Stimulated activated CD4-positive, alpha-beta T cell treated with anti-CD3 and anti-CD28 coated beads, Interleukin-1b, Interleukin-23, amount 100 ng/mL, for 24 hours (primary cell): ENCODE data around the gene SMCO1.
"Not testable (repeated sequence)": the region's sequence is repeated elsewhere in the genome, so short reads cannot be mapped to it uniquely, and the experiment has no call there.

Experiments
- DNase-seq, 4 experiments: peaks; one replicate each; pipeline ENCODE4 v3.0.0-alpha.2; 2020; ENCODE audit warnings: low read depth in 4 of 4, low spot score in 1 of 4

SMCO1 gene

GRCh38 chr3:196523841-196524240, 8.7 kb upstream of the SMCO1 start:
- DNase-seq, result no peak

GRCh38 chr3:196521291-196521690, 6.1 kb upstream of the SMCO1 start:
- DNase-seq, result not testable (repeated sequence)

GRCh38 chr3:196519718-196520082, 4.6 kb upstream of the SMCO1 start:
- DNase-seq, result peak in 1 of 4 experiments; percentile 21

GRCh38 chr3:196518966-196519717, 4.0 kb upstream of the SMCO1 start:
- peak in 3 of 4 experiments; percentile 12 to 45 (median 36) for DNase-seq

- DNase-seq, result no peak
Measured at GRCh38 chr3:196517919-196518318, 2.8 kb upstream of the SMCO1 start.

- no peak for DNase-seq
Measured at GRCh38 chr3:196517162-196517800, 2.1 kb upstream of the SMCO1 start.

DNA sequence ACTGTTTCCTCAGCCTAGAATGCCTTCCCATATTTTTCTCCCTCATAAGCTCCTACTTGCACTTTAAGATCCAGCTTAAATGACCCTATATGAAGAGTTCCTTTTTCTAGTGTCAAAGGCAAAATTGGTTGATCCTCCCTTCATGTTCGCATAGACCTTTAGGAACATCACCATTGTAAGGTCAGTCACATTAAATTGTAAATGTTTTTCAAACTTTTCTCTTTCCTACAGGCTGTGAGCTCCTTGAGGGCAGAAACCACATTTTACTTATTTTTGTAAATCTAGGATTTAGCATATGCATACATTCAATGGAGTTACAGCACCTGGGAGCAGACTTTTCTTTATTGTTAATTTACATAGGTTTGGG, 813 bp downstream of the SMCO1 start:
- DNase-seq, result no peak

DNA sequence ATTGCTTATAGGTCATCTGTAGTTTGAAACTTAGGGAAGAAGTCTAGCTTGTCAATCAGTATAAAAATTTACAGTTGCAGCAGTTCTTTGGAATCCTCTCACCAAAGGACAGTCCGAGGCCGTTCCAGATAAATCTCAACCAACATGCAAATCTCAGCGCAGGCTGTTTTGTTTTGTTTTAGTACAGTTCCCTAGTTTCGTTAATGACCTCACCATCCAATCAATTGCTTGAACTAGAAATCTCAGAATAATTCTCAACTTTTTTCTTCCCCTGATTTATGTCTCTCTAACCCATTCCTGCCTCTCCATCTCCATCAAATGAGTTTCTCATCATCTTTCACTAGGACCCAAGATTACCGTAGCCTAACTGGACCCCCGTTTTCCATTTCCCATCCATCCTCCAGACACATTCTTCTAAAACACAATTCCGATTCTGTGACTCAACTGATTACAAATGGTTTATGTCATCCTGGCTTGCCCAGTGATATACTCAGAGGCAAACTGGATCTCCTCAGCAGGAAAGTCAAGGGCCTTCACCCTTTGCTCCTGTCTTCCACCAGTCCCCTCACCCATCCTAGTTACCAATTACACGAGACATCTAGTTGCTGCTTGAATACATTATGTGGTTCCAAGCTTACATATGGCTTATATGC, 1.3 kb downstream of the SMCO1 start:
- DNase-seq, result no peak

DNA sequence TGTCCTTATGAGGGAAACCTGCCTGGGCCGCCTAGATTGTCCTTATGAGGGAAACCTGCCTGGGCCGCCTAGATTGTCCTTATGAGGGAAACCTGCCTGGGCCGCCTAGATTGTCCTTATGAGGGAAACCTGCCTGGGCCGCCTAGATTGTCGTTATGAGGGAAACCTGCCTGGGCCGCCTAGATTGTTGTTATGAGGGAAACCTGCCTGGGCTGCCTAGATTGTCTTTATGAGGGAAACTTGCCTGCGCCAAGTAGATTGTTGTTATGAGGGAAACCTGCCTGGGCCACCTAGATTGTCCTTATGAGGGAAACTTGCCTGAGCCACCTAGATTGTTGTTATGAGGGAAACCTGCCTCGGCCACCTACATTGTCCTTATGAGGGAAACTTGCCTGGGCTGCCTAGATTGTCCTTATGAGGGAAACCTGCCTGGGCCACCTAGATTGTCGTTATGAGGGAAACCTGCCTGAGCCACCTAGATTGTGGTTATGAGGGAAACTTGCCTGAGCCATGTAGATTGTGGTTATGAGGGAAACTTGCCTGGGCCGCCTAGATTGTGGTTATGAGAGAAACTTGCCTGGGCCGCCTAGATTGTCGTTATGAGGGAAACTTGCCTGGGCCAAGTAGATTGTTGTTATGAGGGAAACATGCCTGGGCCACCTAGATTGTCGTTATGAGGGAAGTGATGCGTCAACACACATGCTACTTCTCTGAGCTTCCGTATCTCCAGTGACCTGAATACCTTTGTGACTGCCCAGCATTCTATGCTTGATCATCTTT, 3.3 kb downstream of the SMCO1 start:
- DNase-seq, result not testable (repeated sequence)

- not testable (repeated sequence) for DNase-seq
Measured at GRCh38 chr3:196511108-196511507, 4.0 kb downstream of the SMCO1 start.

DNA sequence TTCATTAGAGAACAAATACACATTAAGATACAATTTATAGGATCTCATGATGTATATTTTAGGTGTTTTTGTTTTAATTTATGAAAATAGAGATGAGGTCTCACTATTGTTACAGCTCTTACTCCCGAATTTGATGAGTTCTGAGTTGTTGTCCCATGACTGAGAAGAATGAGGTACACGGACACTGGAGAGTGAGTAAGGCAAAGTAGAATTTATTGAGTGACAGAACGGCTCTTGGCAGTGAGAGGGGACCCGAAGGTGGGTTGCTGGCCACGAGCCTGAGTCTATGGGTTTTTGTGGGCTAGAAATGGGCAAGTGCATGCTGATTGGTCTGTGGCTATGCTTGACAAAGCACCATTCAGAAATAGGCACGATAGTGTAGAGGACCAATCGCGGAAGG, 8.5 kb downstream of the SMCO1 start:
- no peak for DNase-seq

DNA sequence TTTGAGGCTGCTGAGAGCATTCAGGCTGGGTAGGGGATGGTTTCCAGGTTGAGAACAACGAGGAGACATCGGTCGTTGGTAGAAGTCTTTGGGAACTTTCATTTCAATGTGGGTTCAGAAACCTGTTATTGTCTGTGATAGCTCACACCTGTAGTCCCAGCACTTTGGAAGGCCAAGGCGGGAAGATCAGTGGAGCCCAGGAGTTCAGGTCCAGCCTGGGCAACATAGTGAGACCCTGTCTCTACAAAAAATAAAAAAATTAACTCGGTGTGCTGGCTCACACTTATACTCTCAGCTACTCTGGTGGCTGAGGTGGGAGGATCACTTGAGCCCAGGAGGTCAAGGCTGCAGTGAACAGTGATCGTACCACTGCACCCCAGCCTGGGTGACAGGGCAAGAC, 10.6 kb downstream of the SMCO1 start:
- no peak for DNase-seq

- not testable (repeated sequence) for DNase-seq
Measured at GRCh38 chr3:196504077-196504398, 11.1 kb downstream of the SMCO1 start.

DNA sequence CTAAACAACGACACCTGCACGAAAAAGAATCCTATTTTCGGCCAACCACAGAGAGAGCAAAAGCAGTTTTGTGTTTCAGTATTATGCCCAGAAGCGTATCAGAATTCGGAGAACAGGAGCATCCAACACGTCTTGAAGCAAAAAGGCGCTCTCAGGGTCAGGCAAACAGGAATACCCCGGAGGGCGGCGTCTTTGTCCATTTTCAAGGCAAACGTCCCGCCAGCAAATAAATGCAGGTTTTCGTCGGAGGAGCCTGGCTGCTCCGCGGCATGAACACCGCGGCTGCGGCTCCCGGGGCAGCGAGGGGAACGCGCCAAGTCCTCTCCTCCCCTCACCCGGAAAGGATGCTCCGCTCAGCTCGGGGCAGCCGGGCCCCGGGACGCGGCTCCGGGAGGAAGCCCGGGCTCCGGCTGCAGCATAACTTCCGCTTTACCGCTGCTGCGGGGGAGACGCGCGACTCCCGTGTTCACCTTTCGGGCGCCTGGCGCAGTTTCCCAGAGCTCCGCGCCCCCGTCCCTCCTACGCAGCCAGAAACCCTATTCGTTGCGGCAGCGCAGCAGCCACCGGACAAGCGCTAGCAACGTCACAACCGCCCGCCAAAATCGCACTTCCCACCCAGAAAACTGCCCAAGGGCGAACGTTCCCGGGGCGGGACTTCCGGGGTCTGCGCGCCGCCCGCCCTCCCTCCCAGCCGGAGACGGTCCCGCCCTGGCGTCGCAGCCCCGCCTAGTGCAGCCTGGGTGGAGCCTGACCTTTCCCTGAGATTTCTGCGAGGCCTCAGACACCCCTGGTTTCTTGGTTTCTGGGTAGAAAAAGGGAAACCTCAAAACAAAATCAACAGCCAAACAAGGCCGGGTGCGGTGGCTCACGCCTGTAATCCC, 11.7 kb downstream of the SMCO1 start, which contains the start of gene RNF168:
Gene RNF168 (minus strand): TSS at position 573 of the 881 bp plus-strand sequence. CDS start 595 bp downstream, outside the sequence.
- peak; percentile 75 to 97 (median 85) for DNase-seq

DNA sequence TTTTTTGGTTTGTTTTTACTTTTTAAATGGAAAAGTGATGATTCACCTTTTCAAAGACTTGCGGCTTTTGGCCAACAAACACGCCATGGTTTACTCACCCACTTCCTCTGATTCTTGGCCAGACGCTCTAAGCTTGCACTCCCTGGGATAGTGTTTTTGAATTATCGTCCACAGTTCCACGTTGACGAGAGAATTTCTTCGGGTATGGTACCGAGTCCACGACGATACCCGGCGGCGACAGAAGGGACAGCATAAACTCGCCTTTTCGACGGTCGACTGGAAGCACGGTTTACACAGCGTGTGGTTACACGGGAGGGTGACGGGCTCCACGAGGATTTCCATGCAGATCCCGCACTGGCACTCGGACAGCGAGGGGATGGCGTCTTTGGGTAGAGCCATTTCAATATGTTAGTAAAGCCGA, 12.4 kb downstream of the SMCO1 start:
- DNase-seq, result peak in 3 of 4 experiments; percentile 6 to 35 (median 30)

- DNase-seq, result no peak
Measured at GRCh38 chr3:196501316-196502044, 13.7 kb downstream of the SMCO1 start.

DNA sequence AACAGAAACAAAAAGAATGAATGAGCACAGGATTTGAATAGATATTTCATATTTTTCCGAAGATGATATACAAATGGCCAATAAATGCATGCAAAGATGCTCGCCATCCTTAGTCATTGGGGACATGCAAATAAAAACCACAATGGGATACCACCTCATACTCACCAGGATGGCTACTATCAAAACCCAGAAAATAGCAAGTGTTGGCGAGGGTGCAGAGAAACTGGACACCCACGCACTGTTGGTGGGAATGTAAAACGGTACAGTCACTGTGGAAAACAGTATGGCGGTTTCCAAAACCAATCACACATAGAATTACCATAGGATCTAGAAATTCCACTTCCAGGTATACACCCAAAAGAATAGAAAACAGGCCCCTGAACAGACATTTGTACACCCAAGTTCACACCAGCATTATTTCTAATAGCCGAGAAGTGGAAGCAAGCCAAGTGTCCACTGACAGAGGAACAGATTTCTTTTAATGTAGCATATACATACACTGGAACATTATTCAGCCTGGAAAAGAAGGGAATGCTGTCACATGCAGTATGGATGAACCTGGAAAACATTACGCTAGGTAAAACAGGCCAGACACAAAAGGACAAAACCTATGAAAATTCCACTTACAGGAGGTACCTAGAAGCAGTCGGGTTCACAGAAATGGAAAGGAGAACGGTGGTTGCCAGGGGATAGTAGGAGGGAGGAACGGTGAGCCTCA, 15.2 kb downstream of the SMCO1 start:
- peak in 2 of 4 experiments; percentile 10 to 22 for DNase-seq

DNA sequence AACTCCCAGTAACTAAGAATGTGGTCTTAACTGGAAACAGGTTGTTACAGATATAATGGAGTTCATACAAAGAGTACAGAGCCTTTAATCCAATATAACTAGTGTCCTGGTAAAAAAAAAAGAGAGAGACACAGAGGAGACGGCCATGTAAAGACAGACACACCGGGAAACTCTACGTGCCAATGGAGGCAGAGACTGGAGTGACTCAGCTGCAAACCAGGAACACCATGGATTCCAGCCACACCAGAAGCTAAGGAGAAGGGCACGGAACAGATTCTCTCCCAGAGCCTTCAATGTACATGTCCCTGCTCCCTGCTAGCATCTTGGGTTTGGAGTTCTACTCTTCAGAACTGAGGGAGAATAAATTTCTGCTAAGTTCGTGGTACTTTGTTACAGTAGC, 16.1 kb downstream of the SMCO1 start:
- no peak for DNase-seq

- DNase-seq, result no peak
Measured at GRCh38 chr3:196498297-196498696, 16.8 kb downstream of the SMCO1 start.
